Endothelial cell of umbilical vein (primary cell): Measurements from ENCODE around the gene FNDC3A. TPM values are rescaled to one million over a fixed set of nuclear protein-coding genes. Genes with fewer than 3 reads are reported as not detected.

ENCODE experiments used
- BruUV-seq: library from RNA; stranded (reverse); fragments of 400-500 nt; replicated peaks from 2 replicates; lab custom pipeline; 2021; lab: Mats Ljungman, UMichigan
- CTCF ChIA-PET: fragments of 300-600, 350-600 bp; sonication (Branson Sonifier 250); formaldehyde crosslinking; loops from one replicate; lab custom pipeline; 2021; ENCODE audit warnings: antibody characterized with exemption, inconsistent platforms; lab: Charles Lee
- POLR2A ChIA-PET: fragments of 300-600, 350-600 bp; sonication (Branson Sonifier 250); formaldehyde crosslinking; loops from one replicate; lab custom pipeline; 2021; ENCODE audit warnings: antibody characterized with exemption, inconsistent platforms; lab: Charles Lee
- DNase-seq: peaks from one replicate; pipeline ENCODE4 v3.0.0-alpha.2; 2011; ENCODE audit warnings: low read depth, low spot score
- FAIRE-seq: peaks from 2 replicates; lab custom pipeline; 2011; peaks lifted over from hg19 to GRCh38; lab: Jason Lieb, UNC
- H2AFZ ChIP-seq: 2 replicates; pipeline ENCODE4 v1.6.0; 2012; ENCODE audit warnings: low read depth, low read length, control low read depth, inconsistent platforms
- H3K27ac ChIP-seq: 2 replicates; pipeline ENCODE4 v1.5.1; 2011; ENCODE audit warnings: low read depth, mild to moderate bottlenecking, control low read depth, low read length, moderate library complexity; ENCODE audit not compliant: insufficient read depth
- H3K27me3 ChIP-seq, 2 experiments: 2 replicates each; pipeline versions ENCODE4 v1.6.0 to v1.6.1; 2011; ENCODE audit warnings: low read length in 2 of 2, mixed read lengths in 1 of 2; ENCODE audit not compliant: control insufficient read depth in 2 of 2, insufficient read depth in 2 of 2
- H3K36me3 ChIP-seq, 2 experiments: 2 replicates in 1 of 2; 3 replicates in 1 of 2; pipeline ENCODE4 v1.5.1; 2011; ENCODE audit warnings: low read length in 2 of 2, mild to moderate bottlenecking in 1 of 2, moderate library complexity in 1 of 2; ENCODE audit not compliant: control insufficient read depth in 2 of 2, insufficient read depth in 2 of 2; ENCODE audit errors: extremely low read depth in 1 of 2
- H3K4me1 ChIP-seq: 3 replicates; pipeline ENCODE4 v1.5.1; 2011; ENCODE audit warnings: mild to moderate bottlenecking, low read length; ENCODE audit not compliant: control insufficient read depth, insufficient read depth; ENCODE audit errors: extremely low read depth
- H3K4me2 ChIP-seq: 2 replicates; pipeline ENCODE4 v1.6.1; 2011; ENCODE audit warnings: low read length, control low read depth, mixed read lengths; ENCODE audit not compliant: insufficient read depth
- H3K4me3 ChIP-seq, 3 experiments: fragments of 200-600 bp in 1 of 3; sonication (generic), shearing (Covaris generic) in 1 of 3; replicated peaks in 1 of 3; 2 replicates each; pipeline ENCODE4 v1.5.1; 2011 to 2016; ENCODE audit warnings: control low read depth in 3 of 3, low read length in 3 of 3, mild to moderate bottlenecking in 2 of 3, inconsistent platforms in 1 of 3, low read depth in 1 of 3, moderate library complexity in 1 of 3; ENCODE audit not compliant: insufficient read depth in 1 of 3
- H3K79me2 ChIP-seq: 2 replicates; pipeline ENCODE4 v1.6.0; 2012; ENCODE audit warnings: low read length, inconsistent platforms; ENCODE audit not compliant: control insufficient read depth, insufficient read depth
- H3K9ac ChIP-seq: replicated peaks from 2 replicates; pipeline ENCODE3; 2011; ENCODE audit warnings: low read length, control low read depth; ENCODE audit not compliant: insufficient read depth; ENCODE audit errors: extremely low read depth
- H3K9me1 ChIP-seq: replicated peaks from 3 replicates; pipeline ENCODE4 v1.6.0; 2011; ENCODE audit warnings: mild to moderate bottlenecking, low read length; ENCODE audit not compliant: control insufficient read depth, insufficient read depth; ENCODE audit errors: extremely low read depth
- H3K9me3 ChIP-seq: replicated peaks from 2 replicates; pipeline ENCODE4 v1.5.1; 2012; ENCODE audit warnings: low read length, inconsistent platforms; ENCODE audit not compliant: control insufficient read depth, insufficient read depth
- H4K20me1 ChIP-seq: replicated peaks from 2 replicates; pipeline ENCODE3; 2011; ENCODE audit warnings: mild to moderate bottlenecking, low read length; ENCODE audit not compliant: control insufficient read depth, insufficient read depth; ENCODE audit errors: extremely low read depth
- CTCF ChIP-seq, 2 donors: IDR thresholded peaks; 1 replicate in 1 of 2; 2 replicates in 1 of 2; pipeline ENCODE4 v1.5.1; 2011; ENCODE audit warnings: low read length in 2 of 2, mild to moderate bottlenecking in 2 of 2, moderate library complexity in 2 of 2, control low read depth in 1 of 2, inconsistent platforms in 1 of 2, low read depth in 1 of 2; ENCODE audit not compliant: insufficient read depth in 1 of 2; ENCODE audit errors: extremely low read depth in 1 of 2
- EZH2 ChIP-seq: IDR thresholded peaks from 2 replicates; pipeline ENCODE4 v1.6.1; 2012; ENCODE audit warnings: borderline replicate concordance, low read depth, mild to moderate bottlenecking, moderate library complexity, low read length, inconsistent platforms; ENCODE audit not compliant: severe bottlenecking
- FOS ChIP-seq: IDR thresholded peaks from 2 replicates; pipeline ENCODE4 v1.6.1; 2011; ENCODE audit warnings: mild to moderate bottlenecking, low read length, moderate library complexity, borderline replicate concordance; ENCODE audit not compliant: insufficient read depth
- GATA2 ChIP-seq: IDR thresholded peaks from 2 replicates; pipeline ENCODE4 v1.7.0; 2011; ENCODE audit warnings: low read depth, mild to moderate bottlenecking, moderate library complexity, mixed read lengths, low read length; ENCODE audit not compliant: insufficient read length, insufficient read depth
- JUN ChIP-seq: IDR thresholded peaks from 2 replicates; pipeline ENCODE4 v1.6.1; 2011; ENCODE audit warnings: borderline replicate concordance, low read depth; ENCODE audit not compliant: insufficient read length, insufficient read depth
- MAX ChIP-seq: IDR thresholded peaks from 2 replicates; pipeline ENCODE4 v1.6.1; 2011; ENCODE audit not compliant: insufficient read depth, insufficient read length
- MYC ChIP-seq: IDR thresholded peaks from one replicate; pipeline ENCODE4 v1.6.1; 2011; ENCODE audit warnings: mild to moderate bottlenecking, low read depth, low read length
- POLR2A ChIP-seq: IDR thresholded peaks from 2 replicates; pipeline ENCODE4 v1.6.1; 2012; ENCODE audit warnings: low read depth, mild to moderate bottlenecking, control low read depth, low read length
- POLR2AphosphoS5 ChIP-seq: IDR thresholded peaks from 2 replicates; pipeline ENCODE4 v1.6.1; 2012; ENCODE audit warnings: low read depth, mild to moderate bottlenecking, control low read depth, low read length, moderate library complexity; ENCODE audit not compliant: insufficient read depth
- dilution Hi-C: fragments of 300-500 bp; cut with MboI; formaldehyde crosslinking; loops from one replicate; pipeline ENCODE4 v1.15.0; 2019; ENCODE audit warnings: low sequenced_read_pairs; ENCODE audit not compliant: extremely low pct_ligation_motif_present
- intact Hi-C: fragments of 100-400 bp; cut with micrococcal nuclease; formaldehyde crosslinking; loops from one replicate; pipeline ENCODE4 v1.10.0; 2022
- polyA plus RNA-seq, 4 experiments: library from polyadenylated mRNA; depleted of rRNA in 3 of 4; stranded (reverse) in 3 of 4; unstranded in 1 of 4; fragments of >200 nt; gene quantifications; 2 replicates each; pipeline versions ENCODE4 v1.2.1 to v1.2.3, GENCODE V29; 2011 to 2012; ENCODE audit warnings: missing spikeins in 1 of 4
- total RNA-seq: library from RNA; stranded (reverse); gene quantifications from 2 replicates; pipeline ENCODE4 v1.2.3, GENCODE V29; 2021

The FNDC3A gene
- total and polyA plus RNA-seq, 2 donors (not counting 3 experiments of a cell fraction or from before 2014, with no cell fraction given): 26.3 to 50.8 TPM

GRCh38 chr13:48977973-48978372, 2.3 kb downstream of the FNDC3A start:
- Histone ChIP-seq H3K27me3 (no peaks in the 10 kb centered on the region), H3K9ac (no peak overlapping the region), H3K4me1 (peaks cover 19% of the 10 kb centered on the region), H3K36me3 (no peaks in the 10 kb centered on the region), H4K20me1 (no peaks in the 10 kb centered on the region), H3K4me3 (peak overlapping the region in 2 of 3 experiments; percentile 10 to 93), H3K9me1 (no peaks in the 10 kb centered on the region), H3K9me3 (no peaks in the 10 kb centered on the region), H3K27ac (no peak overlapping the region), H2AFZ (no peak overlapping the region), H3K4me2 (peak overlapping the region; percentile 85), H3K79me2 (peaks cover 41% of the 10 kb centered on the region)
- dilution Hi-C loops (no loop called here), intact Hi-C loops (loop anchor here (5.0 kb wide), 3 partner anchors 134 to 609 kb away; partner anchors contain the start of gene RCBTB1)
- CTCF ChIA-PET: no interaction called here
- BruUV-seq: no TSS peak
- FAIRE-seq (no peak), DNase-seq (no peak)
- POLR2A ChIA-PET: no interaction called here
- TF ChIP-seq CTCF (IDR thresholded peaks at IDR 0.05; ENCODE audit: extremely low read depth in 1 of 2, insufficient read depth in 1 of 2, low read depth in 1 of 2, low read length in 2 of 2) (no peak), FOS (peak; percentile 25)

- Histone ChIP-seq H3K9me1 (no peaks in the 10 kb centered on the region), H3K27me3 (no peaks in the 10 kb centered on the region), H3K4me2 (no peak overlapping the region), H3K36me3 (no peaks in the 10 kb centered on the region), H2AFZ (no peak overlapping the region), H3K27ac (no peak overlapping the region), H3K9ac (no peak overlapping the region), H3K79me2 (peaks cover 47% of the 10 kb centered on the region), H3K4me1 (peaks cover 19% of the 10 kb centered on the region), H3K9me3 (no peaks in the 10 kb centered on the region), H4K20me1 (no peaks in the 10 kb centered on the region), H3K4me3 (no peak overlapping the region)
- DNase-seq (no peak), FAIRE-seq (no peak)
- ChIA-PET POLR2A (interaction anchor here (0.8 kb wide), 1 partner anchor 21 kb away, joined by 3 read pairs; no protein-coding TSS in a partner anchor), CTCF (interaction anchor here (1.1 to 1.6 kb wide), 2 partner anchors 10 to 126 kb away, joined by 3 to 4 read pairs; no protein-coding TSS in a partner anchor)
- dilution Hi-C loops (no loop called here), intact Hi-C loops (loop anchor here (5.0 kb wide), 3 partner anchors 133 to 608 kb away; partner anchors contain the start of gene RCBTB1)
- TF ChIP-seq CTCF (IDR thresholded peaks at IDR 0.05; ENCODE audit: extremely low read depth in 1 of 2, insufficient read depth in 1 of 2, low read depth in 1 of 2, low read length in 2 of 2): no peak
- TF ChIP-seq JUN: no peak
- no peak for TF ChIP-seq MAX
- no peak for TF ChIP-seq POLR2A
- TF ChIP-seq GATA2: no peak
- no peak for TF ChIP-seq FOS
- TF ChIP-seq EZH2: no peak
- TF ChIP-seq POLR2AphosphoS5: no peak
- TF ChIP-seq MYC: no peak
- no TSS peak for BruUV-seq
Observed at GRCh38 chr13:48978942-48979601, 3.4 kb downstream of the FNDC3A start.
